Caco-2 (cell line): ENCODE measurements around the gene P2RY6. TPM values are rescaled to one million over a fixed set of nuclear protein-coding genes. Genes with fewer than 3 reads are reported as not detected.

Experiments
- BruUV-seq: library from RNA; stranded (reverse); fragments of 400-500 nt; replicated peaks from 2 replicates; lab custom pipeline; 2021; lab: Mats Ljungman, UMichigan
- CTCF ChIA-PET: fragments of 300-600 bp; sonication (Branson Sonifier 250); formaldehyde crosslinking; loops from one replicate; lab custom pipeline; 2022; ENCODE audit warnings: antibody characterized with exemption; lab: Charles Lee
- POLR2A ChIA-PET: fragments of 300-600 bp; sonication (Branson Sonifier 250); formaldehyde crosslinking; loops from one replicate; lab custom pipeline; 2022; ENCODE audit warnings: antibody characterized with exemption; lab: Charles Lee
- DNase-seq, 2 experiments: peaks; one replicate each; pipeline versions ENCODE4 v3.0.0 to v3.0.0-alpha.2; 2020 to 2022
- H3K27me3 ChIP-seq: replicated peaks from 2 replicates; pipeline ENCODE4 v1.6.0; 2011; ENCODE audit warnings: low read length; ENCODE audit not compliant: control insufficient read depth, insufficient read depth
- H3K36me3 ChIP-seq: 2 replicates; pipeline ENCODE4 v1.5.1; 2011; ENCODE audit warnings: low read length; ENCODE audit not compliant: control insufficient read depth, insufficient read depth
- H3K4me1 ChIP-seq: fragments of 250-450 bp; sonication (Bioruptor Pico); 2 replicates; pipeline ENCODE4 v1.5.1; 2020; ENCODE audit warnings: mild to moderate bottlenecking
- H3K4me3 ChIP-seq: 2 replicates; pipeline ENCODE4 v1.5.1; 2011; ENCODE audit warnings: low read depth, mild to moderate bottlenecking, control low read depth, low read length
- H3K9me3 ChIP-seq: fragments of 250-450 bp; sonication (Bioruptor Pico); 2 replicates; pipeline ENCODE4 v1.5.1; 2020; ENCODE audit warnings: mild to moderate bottlenecking, moderate library complexity
- H3K27ac Mint-ChIP-seq: one replicate; pipeline ENCODE4 v1.8.0; 2022; ENCODE audit warnings: mixed read lengths; ENCODE audit not compliant: unreplicated experiment
- H3K27me3 Mint-ChIP-seq: one replicate; pipeline ENCODE4 v1.8.0; 2022; ENCODE audit warnings: mixed read lengths; ENCODE audit not compliant: insufficient read depth, unreplicated experiment
- H3K36me3 Mint-ChIP-seq: one replicate; pipeline ENCODE4 v1.8.0; 2022; ENCODE audit warnings: mild to moderate bottlenecking, mixed read lengths; ENCODE audit not compliant: insufficient read depth, unreplicated experiment
- H3K4me1 Mint-ChIP-seq: one replicate; pipeline ENCODE4 v1.8.0; 2022; ENCODE audit warnings: low read depth, mixed read lengths; ENCODE audit not compliant: unreplicated experiment
- H3K4me3 Mint-ChIP-seq: one replicate; pipeline ENCODE4 v1.8.0; 2022; ENCODE audit warnings: mild to moderate bottlenecking, moderate library complexity, mixed read lengths; ENCODE audit not compliant: unreplicated experiment
- H3K9me3 Mint-ChIP-seq: one replicate; pipeline ENCODE4 v1.8.0; 2022; ENCODE audit warnings: mixed read lengths; ENCODE audit not compliant: unreplicated experiment
- intact Hi-C: fragments of 100-400 bp; cut with micrococcal nuclease; formaldehyde crosslinking; loops from one replicate; pipeline ENCODE4 v1.10.0; 2022; ENCODE audit not compliant: unreplicated experiment
- total RNA-seq: library from RNA; stranded (reverse); gene quantifications from 2 replicates; pipeline ENCODE4 v1.2.3, GENCODE V29; 2022
- TF ChIP-seq, protein P1 (sequence below), 2 experiments: fragments of 200-600 bp in 1 of 2; IDR thresholded peaks; 1 replicate in 1 of 2; 2 replicates in 1 of 2; pipeline versions ENCODE4 v1.5.1 to v1.8.0; 2011 to 2022; ENCODE audit warnings: antibody characterized with exemption in 1 of 2, control low read depth in 1 of 2, inconsistent platforms in 1 of 2, low read depth in 1 of 2, low read length in 1 of 2, mild to moderate bottlenecking in 1 of 2, moderate library complexity in 1 of 2; ENCODE audit not compliant: insufficient read depth in 1 of 2, severe bottlenecking in 1 of 2, unreplicated experiment in 1 of 2

The P2RY6 gene
- total RNA-seq, 1 experiment from 2014 or later: 55.7 TPM

DNA sequence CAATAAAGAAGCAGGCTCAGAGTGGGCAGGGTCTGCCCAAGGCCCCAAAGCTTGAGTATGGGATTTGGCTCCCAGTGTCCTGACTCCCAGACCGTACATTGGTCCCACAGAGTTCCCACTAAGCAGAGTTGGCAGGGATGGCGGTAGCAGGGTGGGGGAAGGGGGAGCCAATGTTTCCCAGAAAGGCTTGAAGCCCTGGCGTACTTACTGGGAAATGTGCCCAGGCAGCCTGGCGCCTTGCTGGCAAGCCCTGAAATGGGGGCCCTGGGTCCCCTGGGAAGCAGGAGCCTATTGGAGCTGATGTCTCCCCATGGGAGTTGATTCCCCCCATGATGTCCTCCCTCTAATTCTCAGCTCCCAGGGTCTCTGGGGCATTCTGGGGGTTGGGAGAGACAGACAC lies 45.2 kb downstream of the P2RY6 start:
- Histone ChIP-seq H3K4me3 (no peak overlapping the region), H3K9me3 (no peaks in the 10 kb centered on the region), H3K36me3 (peaks cover 2% of the 10 kb centered on the region; the same call in 1 of the 2 replicates), H3K4me1 (peaks cover 30% of the 10 kb centered on the region), H3K27me3 (no peaks in the 10 kb centered on the region)
- no peaks in the 10 kb centered on the region for H3K9me3 Mint-ChIP-seq
- TF ChIP-seq, protein P1, sequence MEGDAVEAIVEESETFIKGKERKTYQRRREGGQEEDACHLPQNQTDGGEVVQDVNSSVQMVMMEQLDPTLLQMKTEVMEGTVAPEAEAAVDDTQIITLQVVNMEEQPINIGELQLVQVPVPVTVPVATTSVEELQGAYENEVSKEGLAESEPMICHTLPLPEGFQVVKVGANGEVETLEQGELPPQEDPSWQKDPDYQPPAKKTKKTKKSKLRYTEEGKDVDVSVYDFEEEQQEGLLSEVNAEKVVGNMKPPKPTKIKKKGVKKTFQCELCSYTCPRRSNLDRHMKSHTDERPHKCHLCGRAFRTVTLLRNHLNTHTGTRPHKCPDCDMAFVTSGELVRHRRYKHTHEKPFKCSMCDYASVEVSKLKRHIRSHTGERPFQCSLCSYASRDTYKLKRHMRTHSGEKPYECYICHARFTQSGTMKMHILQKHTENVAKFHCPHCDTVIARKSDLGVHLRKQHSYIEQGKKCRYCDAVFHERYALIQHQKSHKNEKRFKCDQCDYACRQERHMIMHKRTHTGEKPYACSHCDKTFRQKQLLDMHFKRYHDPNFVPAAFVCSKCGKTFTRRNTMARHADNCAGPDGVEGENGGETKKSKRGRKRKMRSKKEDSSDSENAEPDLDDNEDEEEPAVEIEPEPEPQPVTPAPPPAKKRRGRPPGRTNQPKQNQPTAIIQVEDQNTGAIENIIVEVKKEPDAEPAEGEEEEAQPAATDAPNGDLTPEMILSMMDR (IDR thresholded peaks at IDR 0.05; ENCODE audit: insufficient read depth in 1 of 2, low read depth in 1 of 2, low read length in 1 of 2, severe bottlenecking in 1 of 2, unreplicated experiment in 1 of 2): no peak
- ChIA-PET POLR2A (interaction anchor here (0.6 kb wide), 2 partner anchors 59 to 152 kb away, joined by 3 read pairs; partner anchors contain the start of gene RELT), CTCF (interaction anchor here (1.3 to 2.9 kb wide), 2 partner anchors 8 to 10 kb away, joined by 4 to 18 read pairs; no protein-coding TSS in a partner anchor)
- no peak for DNase-seq
- H3K36me3 Mint-ChIP-seq: peaks cover 58% of the 10 kb centered on the region
- H3K27me3 Mint-ChIP-seq: no peaks in the 10 kb centered on the region
- no peak overlapping the region for H3K4me3 Mint-ChIP-seq
- no peak overlapping the region for H3K27ac Mint-ChIP-seq
- BruUV-seq: no TSS peak
- intact Hi-C loops: no loop called here
- H3K4me1 Mint-ChIP-seq: peaks cover 20% of the 10 kb centered on the region

DNA sequence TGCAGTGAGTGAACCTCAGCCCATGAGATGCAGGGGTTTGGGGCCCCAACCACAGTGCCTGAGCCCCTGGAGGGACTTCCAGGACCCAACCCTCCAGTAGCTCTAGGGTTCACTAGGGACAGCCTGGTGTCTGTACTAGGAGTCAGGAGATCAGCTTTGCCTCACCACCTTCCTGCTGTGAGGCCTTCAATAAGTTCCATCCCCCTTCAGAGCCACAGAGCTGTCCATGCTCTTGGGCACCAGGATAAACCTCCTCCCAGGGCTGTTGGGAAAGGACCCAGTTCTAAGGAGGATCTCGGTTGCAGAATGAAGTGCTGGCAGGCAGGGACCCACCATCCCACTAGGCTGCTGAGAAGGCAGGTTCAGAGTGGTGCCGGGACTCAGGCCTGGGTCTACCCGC lies 45.7 kb downstream of the P2RY6 start:
- intact Hi-C loops: no loop called here
- TF ChIP-seq, protein P1 (IDR thresholded peaks at IDR 0.05; ENCODE audit: insufficient read depth in 1 of 2, low read depth in 1 of 2, low read length in 1 of 2, severe bottlenecking in 1 of 2, unreplicated experiment in 1 of 2): no peak
- H3K27me3 ChIP-seq: no peaks in the 10 kb centered on the region
- H3K4me1 ChIP-seq: peaks cover 31% of the 10 kb centered on the region
- CTCF ChIA-PET: interaction anchor here (0.8 to 2.9 kb wide), 4 partner anchors 9 to 60 kb away, joined by 3 to 18 read pairs (median 4); no protein-coding TSS in a partner anchor
- Mint-ChIP-seq H3K4me1 (peaks cover 23% of the 10 kb centered on the region), H3K27ac (no peak overlapping the region), H3K4me3 (no peak overlapping the region), H3K9me3 (no peaks in the 10 kb centered on the region), H3K27me3 (no peaks in the 10 kb centered on the region), H3K36me3 (peaks cover 60% of the 10 kb centered on the region)
- peaks cover 2% of the 10 kb centered on the region; the same call in 1 of the 2 replicates for H3K36me3 ChIP-seq
- BruUV-seq: no TSS peak
- POLR2A ChIA-PET: interaction anchor here (0.5 kb wide), 1 partner anchor 10 kb away, joined by 7 read pairs; no protein-coding TSS in a partner anchor
- H3K9me3 ChIP-seq: no peaks in the 10 kb centered on the region
- DNase-seq: no peak
- no peak overlapping the region for H3K4me3 ChIP-seq

GRCh38 chr11:73318501-73319011 lies 46.4 kb downstream of the P2RY6 start:
- TF ChIP-seq, protein P1 (IDR thresholded peaks at IDR 0.05; ENCODE audit: insufficient read depth in 1 of 2, low read depth in 1 of 2, low read length in 1 of 2, severe bottlenecking in 1 of 2, unreplicated experiment in 1 of 2): no peak
- ChIA-PET CTCF (interaction anchor here (0.8 to 2.9 kb wide), 4 partner anchors 10 to 61 kb away, joined by 3 to 18 read pairs (median 4); no protein-coding TSS in a partner anchor), POLR2A (no interaction called here)
- intact Hi-C loops: no loop called here
- Mint-ChIP-seq H3K27me3 (no peaks in the 10 kb centered on the region), H3K4me1 (peaks cover 21% of the 10 kb centered on the region), H3K9me3 (no peaks in the 10 kb centered on the region), H3K27ac (no peak overlapping the region), H3K4me3 (no peak overlapping the region), H3K36me3 (peaks cover 60% of the 10 kb centered on the region)
- DNase-seq: no peak
- H3K4me3 ChIP-seq: no peak overlapping the region
- H3K9me3 ChIP-seq: no peaks in the 10 kb centered on the region
- H3K27me3 ChIP-seq: no peaks in the 10 kb centered on the region
- peaks cover 2% of the 10 kb centered on the region; the same call in 1 of the 2 replicates for H3K36me3 ChIP-seq
- BruUV-seq: no TSS peak
- H3K4me1 ChIP-seq: peaks cover 31% of the 10 kb centered on the region
